GM20000 (cell line): ENCODE results near the gene PARVB.

ENCODE experiments used
- DNase-seq: peaks from one replicate; pipeline ENCODE4 v3.0.0; 2012; ENCODE audit warnings: low spot score
- CTCF ChIP-seq: IDR thresholded peaks from 2 replicates; pipeline ENCODE4 v1.5.1; 2012; ENCODE audit warnings: mild to moderate bottlenecking, control low read depth; ENCODE audit errors: extremely low read depth, missing control alignments

The PARVB gene

GRCh38 chr22:44139773-44140172 lies 115.7 kb downstream of the PARVB start:
- DNase-seq = no peak
- TF ChIP-seq CTCF = no peak

GRCh38 chr22:44142421-44143104 lies 118.5 kb downstream of the PARVB start:
- DNase-seq = no peak
- no peak for TF ChIP-seq CTCF

- TF ChIP-seq CTCF = no peak
- no peak for DNase-seq
These were observed 119.0 kb downstream of the PARVB start for GRCh38 chr22:44143105-44143474.

- DNase-seq = no peak
- TF ChIP-seq CTCF = no peak
These were observed 119.5 kb downstream of the PARVB start for GRCh38 chr22:44143579-44143978.

- DNase-seq = no peak
- no peak for TF ChIP-seq CTCF
These were observed 120.0 kb downstream of the PARVB start for GRCh38 chr22:44144046-44144569.

- DNase-seq = no peak
- no peak for TF ChIP-seq CTCF
These were observed 121.4 kb downstream of the PARVB start for GRCh38 chr22:44145544-44145943.

- DNase-seq = no peak
These were observed 122.2 kb downstream of the PARVB start for GRCh38 chr22:44146088-44146861.

More at GRCh38 chr22:44146088-44146861, 122.2 kb downstream of the PARVB start:
- TF ChIP-seq CTCF = no peak
